A673 (cell line): ENCODE data around the gene LMO4.

Experiments used
- CTCF ChIP-seq: fragments of 300-800, 200-600 bp; sonication (generic); conservative IDR thresholded peaks from 2 replicates; pipeline ENCODE4 v1.5.1; 2017; ENCODE audit warnings: low read depth, mild to moderate bottlenecking, antibody characterized with exemption, low read length, moderate library complexity, mixed read lengths
- EZH2 ChIP-seq: fragments of 200-600 bp; sonication (generic); IDR thresholded peaks from 2 replicates; pipeline ENCODE4 v1.6.1; 2017; ENCODE audit warnings: borderline replicate concordance, low read depth, mild to moderate bottlenecking, mixed read lengths, antibody characterized with exemption, low read length; ENCODE audit not compliant: poor library complexity, severe bottlenecking

- TF ChIP-seq EZH2 (no peak), CTCF (no peak)
These were observed 33.6 kb downstream of the LMO4 start for GRCh38 chr1:87362063-87362833.
